Omental fat pad (tissue), 4 donors: Measurements from ENCODE around the gene ALS2. TPM values are rescaled to one million over a fixed set of nuclear protein-coding genes. Genes with fewer than 3 reads are reported as not detected.
A peak's percentile ranks its signal among the peaks of the same experiment; 100 is the strongest.

Experiments
- ATAC-seq: fragments of 150-250 bp; one replicate; pipeline ENCODE4 v1.9.1; 2016; ENCODE audit warnings: mild to moderate bottlenecking, moderate library complexity; ENCODE audit not compliant: low FRiP score
- DNase-seq: peaks from one replicate; pipeline ENCODE4 v3.0.0-alpha.2; 2019; ENCODE audit warnings: low spot score
- total RNA-seq, 4 donors: library from RNA; depleted of rRNA; stranded (reverse); fragments of >200 nt; gene quantifications; one replicate each; pipeline ENCODE4 v1.1.0, GENCODE V29; 2016
- TF ChIP-seq, protein P1 (sequence below), 3 donors: fragments of 450-650 bp; IDR thresholded peaks; one replicate each; pipeline ENCODE4 v1.5.1; 2016 to 2017; ENCODE audit warnings: antibody characterized with exemption in 3 of 3, mild to moderate bottlenecking in 3 of 3, moderate library complexity in 2 of 3

ALS2 gene
- total RNA-seq, result 10 to 100 TPM; 13.6 to 20.4 (median 17.9) TPM

DNA sequence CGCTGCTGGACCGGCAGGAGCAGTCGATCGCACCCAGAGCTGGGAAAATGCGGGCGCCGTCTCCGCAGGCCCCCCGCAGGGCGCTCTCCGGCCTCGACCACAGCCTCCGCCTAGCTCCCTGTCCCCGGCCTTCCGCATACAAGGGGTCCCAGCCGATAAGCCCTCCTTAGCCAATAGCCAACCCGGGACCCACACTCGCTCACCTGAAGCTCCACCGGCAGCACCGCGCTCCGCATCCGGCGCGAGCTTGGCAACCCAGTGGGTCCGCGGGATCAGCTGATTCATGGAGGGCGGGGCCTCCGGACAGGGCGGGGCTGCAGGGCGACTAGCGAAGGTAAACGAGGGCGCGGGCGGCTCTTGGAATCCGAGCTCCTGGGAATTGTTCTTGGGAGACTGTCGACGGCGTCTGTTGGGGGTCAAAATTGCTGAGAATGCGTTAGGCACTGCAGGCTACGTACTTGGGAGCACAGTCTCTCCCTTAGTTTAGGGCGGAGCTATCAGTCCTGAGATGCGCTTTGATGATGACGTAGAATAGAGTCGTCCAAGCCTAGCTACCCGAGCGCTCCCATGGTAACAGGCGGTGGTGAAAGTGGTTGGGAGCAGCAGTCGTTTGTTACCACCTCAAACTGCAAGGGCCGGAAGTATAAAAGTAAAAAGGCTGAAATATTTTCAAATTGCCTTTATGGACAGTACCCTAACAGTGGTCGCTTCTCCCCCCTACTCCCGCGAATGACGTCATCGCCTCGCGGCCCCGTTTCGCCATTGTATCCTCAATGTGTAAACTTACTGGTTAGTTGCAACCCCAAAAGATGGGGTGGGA lies at the start of gene ALS2:
TSS of gene ALS2 (minus strand) at position 260 of the 820 bp plus-strand sequence. CDS start 12,048 bp downstream, outside the sequence.
- ATAC-seq, result peak; percentile 99
- TF ChIP-seq, protein P1, sequence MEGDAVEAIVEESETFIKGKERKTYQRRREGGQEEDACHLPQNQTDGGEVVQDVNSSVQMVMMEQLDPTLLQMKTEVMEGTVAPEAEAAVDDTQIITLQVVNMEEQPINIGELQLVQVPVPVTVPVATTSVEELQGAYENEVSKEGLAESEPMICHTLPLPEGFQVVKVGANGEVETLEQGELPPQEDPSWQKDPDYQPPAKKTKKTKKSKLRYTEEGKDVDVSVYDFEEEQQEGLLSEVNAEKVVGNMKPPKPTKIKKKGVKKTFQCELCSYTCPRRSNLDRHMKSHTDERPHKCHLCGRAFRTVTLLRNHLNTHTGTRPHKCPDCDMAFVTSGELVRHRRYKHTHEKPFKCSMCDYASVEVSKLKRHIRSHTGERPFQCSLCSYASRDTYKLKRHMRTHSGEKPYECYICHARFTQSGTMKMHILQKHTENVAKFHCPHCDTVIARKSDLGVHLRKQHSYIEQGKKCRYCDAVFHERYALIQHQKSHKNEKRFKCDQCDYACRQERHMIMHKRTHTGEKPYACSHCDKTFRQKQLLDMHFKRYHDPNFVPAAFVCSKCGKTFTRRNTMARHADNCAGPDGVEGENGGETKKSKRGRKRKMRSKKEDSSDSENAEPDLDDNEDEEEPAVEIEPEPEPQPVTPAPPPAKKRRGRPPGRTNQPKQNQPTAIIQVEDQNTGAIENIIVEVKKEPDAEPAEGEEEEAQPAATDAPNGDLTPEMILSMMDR (IDR thresholded peaks at IDR 0.05), result no peak
- peak; percentile 95 for DNase-seq

DNA sequence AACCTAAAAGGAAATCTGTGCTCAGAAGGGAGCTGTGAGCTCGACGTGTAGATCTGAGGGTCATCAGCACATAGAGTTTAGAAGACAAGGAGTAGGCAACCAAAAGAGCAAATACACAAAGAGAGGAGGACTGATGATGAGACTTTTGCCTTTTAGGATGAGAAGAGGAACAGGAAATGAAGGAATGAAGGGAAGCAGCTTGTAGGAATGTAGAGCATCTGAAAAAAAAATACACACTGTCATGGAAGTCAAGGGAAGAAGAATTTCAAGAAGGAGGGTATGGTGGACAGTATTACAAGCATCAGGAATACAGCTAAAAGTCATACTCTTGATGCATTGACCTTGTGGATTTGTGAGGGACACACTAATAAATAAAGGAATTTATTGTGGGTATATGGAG lies 47.5 kb upstream of the ALS2 start:
- no peak for ATAC-seq
- no peak for DNase-seq
- TF ChIP-seq, protein P1 (IDR thresholded peaks at IDR 0.05), result no peak

DNA sequence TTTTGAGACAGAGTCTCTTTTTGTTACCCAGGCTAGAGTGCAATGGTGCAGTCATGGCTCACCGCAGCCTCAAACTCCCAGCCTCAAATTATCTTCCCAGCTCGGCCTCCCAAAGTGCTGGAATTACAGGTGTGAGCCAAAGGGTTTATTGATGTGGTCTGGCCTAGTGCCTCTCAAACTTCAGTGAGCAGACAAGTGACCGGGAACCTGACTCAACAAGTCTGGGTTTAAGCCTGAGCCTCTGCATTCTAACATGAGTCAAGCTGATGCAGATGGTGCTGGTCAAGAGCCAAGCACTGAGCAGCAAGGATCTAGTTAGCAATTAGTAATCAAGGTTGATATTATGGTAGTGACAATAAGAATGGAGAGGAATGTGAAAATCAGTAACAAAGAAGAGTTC lies 46.9 kb upstream of the ALS2 start:
- ATAC-seq, result no peak
- TF ChIP-seq, protein P1 (IDR thresholded peaks at IDR 0.05), result no peak
- no peak for DNase-seq

DNA sequence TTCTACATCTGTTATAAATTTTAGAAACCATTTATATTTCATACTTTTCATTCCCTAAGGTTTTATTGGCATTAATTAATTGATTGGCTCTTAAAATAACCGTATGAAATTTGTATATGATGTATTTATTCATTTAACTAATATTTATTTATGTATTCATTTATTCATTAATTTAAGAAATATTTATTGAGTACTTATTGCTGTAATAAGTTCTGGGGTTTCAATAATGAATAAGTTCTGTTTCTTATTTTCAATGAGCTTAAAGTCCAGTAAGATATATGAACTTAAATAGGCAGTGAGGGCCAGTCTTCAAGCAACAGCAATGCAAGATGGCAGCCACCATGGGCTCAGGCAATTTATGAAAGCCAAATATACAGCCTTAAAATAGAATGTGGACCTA lies 43.5 kb upstream of the ALS2 start:
- no peak for DNase-seq
- TF ChIP-seq, protein P1 (IDR thresholded peaks at IDR 0.05), result no peak

DNA sequence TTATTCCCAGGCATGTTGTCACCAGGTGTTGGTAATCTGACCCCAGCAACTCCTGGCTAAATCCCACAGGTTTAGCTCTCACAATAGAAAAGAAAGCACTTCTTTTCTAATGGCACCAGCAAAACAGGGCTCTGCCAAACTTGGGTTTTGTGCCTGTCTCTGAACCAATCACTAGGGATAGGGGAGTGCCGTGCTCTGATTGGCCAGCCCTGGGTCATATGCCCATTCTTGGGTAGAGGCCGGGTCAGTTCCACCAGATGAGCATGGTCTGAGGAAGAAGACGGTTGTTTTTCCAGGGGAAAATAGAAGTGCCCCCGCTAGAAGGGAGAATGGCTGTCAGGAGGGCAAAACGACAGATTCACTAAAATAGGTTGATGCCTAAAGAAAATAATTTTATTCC lies 40.3 kb upstream of the ALS2 start:
- DNase-seq (no peak), ATAC-seq (no peak)
- TF ChIP-seq, protein P1 (IDR thresholded peaks at IDR 0.05), result no peak

More for the DNA sequence above, 43.5 kb upstream of the ALS2 start:
- no peak for ATAC-seq

DNA sequence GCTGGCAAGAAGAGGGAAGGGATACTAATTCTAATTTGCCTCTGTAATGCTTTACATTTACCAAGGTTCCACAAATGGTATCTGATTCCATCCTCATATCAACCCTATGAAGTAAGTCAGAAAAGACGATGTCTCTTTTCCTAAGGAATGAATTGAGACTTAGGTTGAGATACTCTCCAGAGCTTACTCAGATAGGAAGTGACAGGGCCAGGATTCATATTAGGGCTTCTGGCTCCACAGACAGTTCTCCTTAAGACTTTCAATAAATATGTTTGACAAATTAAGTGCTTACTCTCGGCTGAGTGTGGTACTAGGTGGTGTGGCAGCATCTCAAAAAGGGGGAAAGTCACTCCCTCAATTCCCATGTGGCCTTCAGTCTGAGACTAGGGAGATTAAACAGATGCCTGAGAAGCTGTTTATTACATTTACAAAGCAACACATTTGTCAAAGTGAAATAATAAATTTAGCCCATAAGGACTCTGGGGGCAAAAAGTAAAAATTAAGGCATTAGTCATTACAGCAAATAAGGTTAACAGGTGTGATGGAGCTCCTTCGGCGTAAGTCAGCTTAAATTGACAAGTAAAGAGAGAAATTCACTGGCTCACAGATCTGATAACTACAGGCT lies 39.8 kb upstream of the ALS2 start:
- ATAC-seq, result no peak
- DNase-seq, result no peak
- TF ChIP-seq, protein P1 (IDR thresholded peaks at IDR 0.05), result no peak
